GM06990 (cell line): ENCODE measurements around the gene AOC2.
A peak's percentile ranks its signal among the peaks of the same experiment; 100 is the strongest.

Experiments
- DNase-seq: peaks from one replicate; pipeline ENCODE4 v3.0.0-alpha.2; 2011; ENCODE audit not compliant: insufficient read length; ENCODE audit errors: extremely low read depth
- H3K27me3 ChIP-seq: replicated peaks from 2 replicates; pipeline ENCODE4 v1.6.0; 2011; ENCODE audit warnings: low read length; ENCODE audit not compliant: control insufficient read depth, insufficient read depth
- H3K36me3 ChIP-seq: 2 replicates; pipeline ENCODE4 v1.5.1; 2011; ENCODE audit warnings: low read length; ENCODE audit not compliant: control insufficient read depth, insufficient read depth
- H3K4me3 ChIP-seq: replicated peaks from 2 replicates; pipeline ENCODE4 v1.5.1; 2011; ENCODE audit warnings: low read depth, mild to moderate bottlenecking, control low read depth, low read length
- TF ChIP-seq, protein P1 (sequence below): IDR thresholded peaks from 2 replicates; pipeline ENCODE4 v1.5.1; 2011; ENCODE audit warnings: low read length, control low read depth, mild to moderate bottlenecking, inconsistent platforms; ENCODE audit not compliant: insufficient read depth, poor library complexity, severe bottlenecking

AOC2 gene, protein sequence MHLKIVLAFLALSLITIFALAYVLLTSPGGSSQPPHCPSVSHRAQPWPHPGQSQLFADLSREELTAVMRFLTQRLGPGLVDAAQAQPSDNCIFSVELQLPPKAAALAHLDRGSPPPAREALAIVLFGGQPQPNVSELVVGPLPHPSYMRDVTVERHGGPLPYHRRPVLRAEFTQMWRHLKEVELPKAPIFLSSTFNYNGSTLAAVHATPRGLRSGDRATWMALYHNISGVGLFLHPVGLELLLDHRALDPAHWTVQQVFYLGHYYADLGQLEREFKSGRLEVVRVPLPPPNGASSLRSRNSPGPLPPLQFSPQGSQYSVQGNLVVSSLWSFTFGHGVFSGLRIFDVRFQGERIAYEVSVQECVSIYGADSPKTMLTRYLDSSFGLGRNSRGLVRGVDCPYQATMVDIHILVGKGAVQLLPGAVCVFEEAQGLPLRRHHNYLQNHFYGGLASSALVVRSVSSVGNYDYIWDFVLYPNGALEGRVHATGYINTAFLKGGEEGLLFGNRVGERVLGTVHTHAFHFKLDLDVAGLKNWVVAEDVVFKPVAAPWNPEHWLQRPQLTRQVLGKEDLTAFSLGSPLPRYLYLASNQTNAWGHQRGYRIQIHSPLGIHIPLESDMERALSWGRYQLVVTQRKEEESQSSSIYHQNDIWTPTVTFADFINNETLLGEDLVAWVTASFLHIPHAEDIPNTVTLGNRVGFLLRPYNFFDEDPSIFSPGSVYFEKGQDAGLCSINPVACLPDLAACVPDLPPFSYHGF

DNA sequence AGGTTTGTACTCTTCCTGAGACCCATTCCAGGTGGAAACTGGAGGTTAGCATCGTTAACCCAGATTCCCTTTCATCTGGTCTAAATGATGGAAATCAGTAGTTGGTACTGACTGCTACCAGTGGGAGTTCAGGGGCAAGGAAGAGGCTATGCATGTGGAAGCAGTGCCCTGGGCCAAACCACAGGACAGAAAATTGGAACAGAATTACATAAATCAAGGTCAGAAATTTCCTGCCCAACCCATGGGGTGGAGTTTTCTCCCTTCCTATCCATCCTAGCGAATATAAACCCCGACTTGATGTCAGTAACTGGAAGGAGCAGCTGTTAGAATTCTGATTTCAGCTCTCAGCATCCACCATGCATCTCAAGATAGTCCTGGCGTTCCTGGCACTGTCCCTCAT is at the start of gene AOC2:
TSS of gene AOC2 (plus strand) at position 310 of the 400 bp plus-strand sequence. CDS start at position 357, 47 bp downstream.
- H3K4me3 ChIP-seq = no peak within 1 kb of the TSS
- H3K27me3 ChIP-seq = no peaks in the 10 kb centered on the region
- peaks cover 22% of the 10 kb centered on the region for H3K36me3 ChIP-seq
- TF ChIP-seq, protein P1, sequence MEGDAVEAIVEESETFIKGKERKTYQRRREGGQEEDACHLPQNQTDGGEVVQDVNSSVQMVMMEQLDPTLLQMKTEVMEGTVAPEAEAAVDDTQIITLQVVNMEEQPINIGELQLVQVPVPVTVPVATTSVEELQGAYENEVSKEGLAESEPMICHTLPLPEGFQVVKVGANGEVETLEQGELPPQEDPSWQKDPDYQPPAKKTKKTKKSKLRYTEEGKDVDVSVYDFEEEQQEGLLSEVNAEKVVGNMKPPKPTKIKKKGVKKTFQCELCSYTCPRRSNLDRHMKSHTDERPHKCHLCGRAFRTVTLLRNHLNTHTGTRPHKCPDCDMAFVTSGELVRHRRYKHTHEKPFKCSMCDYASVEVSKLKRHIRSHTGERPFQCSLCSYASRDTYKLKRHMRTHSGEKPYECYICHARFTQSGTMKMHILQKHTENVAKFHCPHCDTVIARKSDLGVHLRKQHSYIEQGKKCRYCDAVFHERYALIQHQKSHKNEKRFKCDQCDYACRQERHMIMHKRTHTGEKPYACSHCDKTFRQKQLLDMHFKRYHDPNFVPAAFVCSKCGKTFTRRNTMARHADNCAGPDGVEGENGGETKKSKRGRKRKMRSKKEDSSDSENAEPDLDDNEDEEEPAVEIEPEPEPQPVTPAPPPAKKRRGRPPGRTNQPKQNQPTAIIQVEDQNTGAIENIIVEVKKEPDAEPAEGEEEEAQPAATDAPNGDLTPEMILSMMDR = no peak
- DNase-seq = no peak

DNA sequence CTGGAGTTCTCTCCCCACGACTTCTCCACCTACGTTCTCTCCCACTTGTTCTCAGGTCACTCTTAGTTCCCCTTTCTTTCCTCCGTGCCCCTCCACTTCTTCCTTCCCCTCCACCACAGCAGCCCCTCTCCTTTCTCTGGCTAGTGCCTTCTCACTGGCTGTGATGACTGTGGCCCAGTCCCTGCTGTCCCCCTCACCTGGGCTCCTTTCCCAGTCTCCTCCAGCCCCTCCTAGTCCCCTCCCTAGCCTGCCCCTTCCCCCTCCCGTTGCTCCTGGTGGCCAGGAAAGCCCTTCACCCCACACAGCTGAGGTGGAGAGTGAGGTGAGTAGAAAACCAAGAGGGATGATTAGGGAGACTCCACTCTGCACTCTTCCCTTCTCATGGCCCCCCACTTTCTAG is 49.3 kb upstream of the AOC2 start:
- no peak for DNase-seq
- Histone ChIP-seq H3K27me3 (no peaks in the 10 kb centered on the region), H3K36me3 (no peaks in the 10 kb centered on the region; the same call in none of the 2 replicates), H3K4me3 (no peak overlapping the region)
- TF ChIP-seq, protein P1 = no peak

DNA sequence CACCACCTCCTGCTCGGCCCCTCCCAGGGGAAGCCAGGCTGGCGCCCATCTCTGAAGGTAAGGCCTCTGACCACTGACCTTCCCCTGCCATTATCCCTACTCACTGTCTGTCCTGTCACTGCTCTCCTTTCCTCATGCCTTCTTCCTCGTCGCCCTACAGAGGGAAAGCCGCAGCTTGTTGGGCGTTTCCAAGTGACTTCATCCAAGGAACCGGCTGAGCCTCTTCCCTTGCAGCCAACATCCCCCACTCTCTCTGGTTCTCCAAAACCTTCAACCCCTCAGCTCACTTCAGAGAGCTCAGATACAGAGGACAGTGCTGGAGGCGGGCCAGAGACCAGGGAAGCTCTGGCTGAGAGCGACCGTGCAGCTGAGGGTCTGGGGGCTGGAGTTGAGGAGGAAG is 48.9 kb upstream of the AOC2 start:
- Histone ChIP-seq H3K4me3 (no peak overlapping the region), H3K27me3 (no peaks in the 10 kb centered on the region), H3K36me3 (no peaks in the 10 kb centered on the region; the same call in none of the 2 replicates)
- no peak for DNase-seq
- TF ChIP-seq, protein P1 = no peak

DNA sequence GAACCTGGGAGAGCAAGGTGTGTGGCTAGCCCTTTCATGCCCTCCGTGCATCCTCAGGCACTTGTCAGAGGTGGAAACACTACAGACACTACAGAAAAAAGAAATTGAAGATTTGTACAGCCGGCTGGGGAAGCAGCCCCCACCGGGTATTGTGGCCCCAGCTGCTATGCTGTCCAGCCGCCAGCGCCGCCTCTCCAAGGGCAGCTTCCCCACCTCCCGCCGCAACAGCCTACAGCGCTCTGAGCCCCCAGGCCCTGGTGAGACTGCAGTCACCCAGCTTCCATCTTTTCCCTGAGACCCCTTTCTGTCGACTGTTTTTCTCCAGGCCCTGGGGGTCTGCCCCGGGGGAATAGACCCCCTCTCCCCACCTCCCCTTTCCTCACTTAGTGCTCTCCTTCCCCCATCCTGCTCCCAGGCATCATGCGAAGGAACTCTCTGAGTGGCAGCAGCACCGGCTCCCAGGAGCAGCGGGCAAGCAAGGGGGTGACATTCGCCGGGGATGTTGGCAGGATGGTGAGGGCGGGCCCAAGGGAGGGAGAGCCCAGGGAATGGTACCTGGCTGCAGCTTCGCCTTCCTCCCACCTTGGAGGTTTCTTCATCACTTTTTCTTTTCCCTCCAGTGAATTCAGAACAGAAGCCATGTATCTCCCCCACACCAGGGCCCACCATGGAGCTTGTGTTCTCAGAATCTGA is 48.2 kb upstream of the AOC2 start:
- TF ChIP-seq, protein P1 = no peak
- Histone ChIP-seq H3K4me3 (no peak overlapping the region), H3K36me3 (no peaks in the 10 kb centered on the region; the same call in none of the 2 replicates), H3K27me3 (no peaks in the 10 kb centered on the region)
- DNase-seq = no peak

DNA sequence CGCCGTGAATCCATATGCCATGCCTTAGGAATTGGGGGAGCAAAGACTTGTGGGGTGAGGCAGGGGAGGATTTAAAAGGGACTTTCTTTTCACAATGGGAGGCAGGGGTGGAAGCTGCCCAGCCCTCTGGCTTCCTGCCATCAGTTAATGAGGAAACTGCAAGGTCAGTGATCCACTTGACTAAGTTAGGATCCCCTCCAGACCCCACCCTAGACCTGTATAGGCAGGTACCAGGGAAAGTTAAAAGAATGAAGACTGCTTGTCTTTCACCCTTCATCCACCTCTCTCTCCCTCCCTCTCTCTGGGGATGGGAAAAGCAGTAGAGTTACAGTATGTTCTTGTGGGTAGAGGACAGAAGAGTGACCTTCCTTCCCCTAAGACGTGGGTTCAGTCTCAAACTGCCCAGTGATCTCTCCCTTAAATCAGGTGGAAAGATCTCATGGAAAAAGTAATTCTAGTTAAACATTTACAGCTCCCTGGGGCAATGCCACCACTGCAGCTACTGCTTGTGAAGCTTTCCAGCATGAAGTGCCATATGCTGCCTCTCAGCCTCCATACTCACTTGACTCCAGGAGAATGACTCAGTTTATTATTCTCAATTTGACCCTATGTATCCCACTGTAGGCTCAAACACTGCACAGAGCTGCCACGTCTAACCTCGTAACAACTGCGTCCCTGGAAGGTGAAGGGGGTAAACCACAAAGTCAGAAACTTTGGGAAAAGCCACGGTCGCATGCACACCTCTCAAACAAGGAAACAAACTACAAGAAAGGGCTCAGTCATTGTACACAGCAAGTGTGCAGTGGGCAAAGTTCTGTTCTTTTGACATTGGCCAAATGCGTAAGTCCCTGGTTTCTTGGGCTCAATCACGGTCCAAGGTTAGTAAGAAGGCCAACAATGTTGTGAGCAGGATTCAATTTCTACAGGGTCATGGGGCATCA is 47.0 kb upstream of the AOC2 start:
- DNase-seq = no peak
- no peaks in the 10 kb centered on the region for H3K27me3 ChIP-seq

More for the DNA sequence above, 47.0 kb upstream of the AOC2 start:
- no peaks in the 10 kb centered on the region; the same call in none of the 2 replicates for H3K36me3 ChIP-seq
- H3K4me3 ChIP-seq = peak overlapping the region; percentile 75
- TF ChIP-seq, protein P1 = no peak
